T-helper 17 cell (primary cell): ENCODE measurements around the gene MTHFR. TPM values are rescaled to one million over a fixed set of nuclear protein-coding genes. Genes with fewer than 3 reads are reported as not detected.
A peak's percentile ranks its signal among the peaks of the same experiment; 100 is the strongest.

Experiments used
- ATAC-seq: fragments of 150-1000 bp; cut with Tn5 transposase; 2 replicates; pipeline ENCODE4 v1.10.0; 2021; ENCODE audit warnings: mild to moderate bottlenecking, moderate library complexity
- DNase-seq, 3 donors: peaks; one replicate each; pipeline versions ENCODE4 v3.0.0 to v3.0.0-alpha.2; 2020 to 2021
- H3K9me3 ChIP-seq: one replicate; pipeline ENCODE4 v1.7.0; 2013; ENCODE audit warnings: low read length, mild to moderate bottlenecking; ENCODE audit not compliant: control insufficient read depth, poor library complexity, severe bottlenecking
- H3K27ac Mint-ChIP-seq: one replicate; pipeline ENCODE4 v1.8.0; 2022; ENCODE audit warnings: mild to moderate bottlenecking, moderate library complexity, mixed read lengths
- H3K27me3 Mint-ChIP-seq: one replicate; pipeline ENCODE4 v1.8.0; 2022; ENCODE audit warnings: mixed read lengths
- H3K36me3 Mint-ChIP-seq: one replicate; pipeline ENCODE4 v1.8.0; 2022; ENCODE audit warnings: low read depth, mixed read lengths
- H3K4me1 Mint-ChIP-seq: one replicate; pipeline ENCODE4 v1.8.0; 2022; ENCODE audit warnings: mild to moderate bottlenecking, mixed read lengths
- H3K4me3 Mint-ChIP-seq: one replicate; pipeline ENCODE4 v1.8.0; 2022; ENCODE audit warnings: mild to moderate bottlenecking, moderate library complexity, mixed read lengths
- total RNA-seq, 4 donors: library from RNA in 2 of 4; stranded (reverse) in 2 of 4; gene quantifications; one replicate each; pipeline ENCODE4 v1.2.3 and lab custom pipeline; 2022 to 2026

MTHFR gene
- total RNA-seq, 2 donors from 2014 or later: 31.5 to 35.1 TPM

- H3K27me3 Mint-ChIP-seq: no peaks in the 10 kb centered on the region
- H3K4me3 Mint-ChIP-seq: no peak overlapping the region
- no peak overlapping the region for H3K27ac Mint-ChIP-seq
- no peaks in the 10 kb centered on the region for H3K9me3 ChIP-seq
- ATAC-seq: no peak
- peaks cover 2% of the 10 kb centered on the region for H3K4me1 Mint-ChIP-seq
- no peak for DNase-seq
- peaks cover 2% of the 10 kb centered on the region for H3K36me3 Mint-ChIP-seq
These were observed 28.0 kb downstream of the MTHFR start for GRCh38 chr1:11777658-11778322.

- Mint-ChIP-seq H3K27me3 (no peaks in the 10 kb centered on the region), H3K4me1 (peaks cover 2% of the 10 kb centered on the region), H3K4me3 (no peak overlapping the region), H3K27ac (no peak overlapping the region), H3K36me3 (no peaks in the 10 kb centered on the region)
- DNase-seq: no peak
- no peaks in the 10 kb centered on the region for H3K9me3 ChIP-seq
- ATAC-seq: no peak
These were observed 31.0 kb downstream of the MTHFR start for GRCh38 chr1:11774753-11775152.

- H3K27me3 Mint-ChIP-seq: no peaks in the 10 kb centered on the region
- H3K36me3 Mint-ChIP-seq: no peaks in the 10 kb centered on the region
- H3K4me1 Mint-ChIP-seq: peaks cover 2% of the 10 kb centered on the region
- ATAC-seq (no peak), DNase-seq (no peak)
- no peak overlapping the region for H3K4me3 Mint-ChIP-seq
- H3K9me3 ChIP-seq: no peaks in the 10 kb centered on the region
- no peak overlapping the region for H3K27ac Mint-ChIP-seq
These were observed 33.3 kb downstream of the MTHFR start for GRCh38 chr1:11772458-11772857.

- H3K9me3 ChIP-seq: no peaks in the 10 kb centered on the region
- Mint-ChIP-seq H3K4me3 (no peak overlapping the region), H3K27ac (no peak overlapping the region), H3K4me1 (peaks cover 2% of the 10 kb centered on the region), H3K36me3 (no peaks in the 10 kb centered on the region), H3K27me3 (no peaks in the 10 kb centered on the region)
- ATAC-seq (no peak), DNase-seq (no peak)
These were observed 34.2 kb downstream of the MTHFR start for GRCh38 chr1:11771481-11772043.

- no peak for ATAC-seq
- H3K36me3 Mint-ChIP-seq: no peaks in the 10 kb centered on the region
- H3K4me1 Mint-ChIP-seq: peaks cover 2% of the 10 kb centered on the region
- no peaks in the 10 kb centered on the region for H3K27me3 Mint-ChIP-seq
- H3K4me3 Mint-ChIP-seq: no peak overlapping the region
- DNase-seq: no peak
- H3K27ac Mint-ChIP-seq: no peak overlapping the region
- no peaks in the 10 kb centered on the region for H3K9me3 ChIP-seq
These were observed 35.8 kb downstream of the MTHFR start for GRCh38 chr1:11770011-11770410.

GRCh38 chr1:11769274-11769673 is 36.5 kb downstream of the MTHFR start:
- Mint-ChIP-seq H3K27me3 (no peaks in the 10 kb centered on the region), H3K36me3 (no peaks in the 10 kb centered on the region), H3K4me1 (peaks cover under 1% of the 10 kb centered on the region), H3K4me3 (no peak overlapping the region), H3K27ac (no peak overlapping the region)
- no peaks in the 10 kb centered on the region for H3K9me3 ChIP-seq
- DNase-seq (no peak), ATAC-seq (no peak)

GRCh38 chr1:11768821-11769220 is 36.9 kb downstream of the MTHFR start:
- DNase-seq: no peak
- H3K36me3 Mint-ChIP-seq: no peaks in the 10 kb centered on the region

GRCh38 chr1:11767922-11768704 is 37.7 kb downstream of the MTHFR start:
- H3K36me3 Mint-ChIP-seq: no peaks in the 10 kb centered on the region
- DNase-seq (no peak), ATAC-seq (no peak)
- H3K27me3 Mint-ChIP-seq: peaks cover 8% of the 10 kb centered on the region
- no peaks in the 10 kb centered on the region for H3K9me3 ChIP-seq
- no peaks in the 10 kb centered on the region for H3K4me1 Mint-ChIP-seq
- no peak overlapping the region for H3K4me3 Mint-ChIP-seq
- no peak overlapping the region for H3K27ac Mint-ChIP-seq

More at GRCh38 chr1:11768821-11769220, 36.9 kb downstream of the MTHFR start:
- H3K27ac Mint-ChIP-seq: no peak overlapping the region
- H3K4me1 Mint-ChIP-seq: no peaks in the 10 kb centered on the region
- no peak overlapping the region for H3K4me3 Mint-ChIP-seq
- H3K9me3 ChIP-seq: no peaks in the 10 kb centered on the region
- ATAC-seq: no peak
- peaks cover 1% of the 10 kb centered on the region for H3K27me3 Mint-ChIP-seq

- no peak overlapping the region for H3K27ac Mint-ChIP-seq
- ATAC-seq (no peak), DNase-seq (no peak)
- H3K9me3 ChIP-seq: no peaks in the 10 kb centered on the region
- H3K4me1 Mint-ChIP-seq: peaks cover 8% of the 10 kb centered on the region
- peaks cover 3% of the 10 kb centered on the region for H3K36me3 Mint-ChIP-seq
- H3K27me3 Mint-ChIP-seq: peaks cover 22% of the 10 kb centered on the region
- H3K4me3 Mint-ChIP-seq: no peak overlapping the region
These were observed 39.4 kb downstream of the MTHFR start for GRCh38 chr1:11766429-11766776.

- no peaks in the 10 kb centered on the region for H3K9me3 ChIP-seq
- no peak overlapping the region for H3K4me3 Mint-ChIP-seq
- H3K36me3 Mint-ChIP-seq: peaks cover 5% of the 10 kb centered on the region
- peaks cover 10% of the 10 kb centered on the region for H3K4me1 Mint-ChIP-seq
- no peak overlapping the region for H3K27ac Mint-ChIP-seq
- peaks cover 27% of the 10 kb centered on the region for H3K27me3 Mint-ChIP-seq
- ATAC-seq (no peak), DNase-seq (no peak)
These were observed 39.9 kb downstream of the MTHFR start for GRCh38 chr1:11765661-11766428.

- H3K4me3 Mint-ChIP-seq: no peak overlapping the region
- H3K4me1 Mint-ChIP-seq: peaks cover 10% of the 10 kb centered on the region
- peaks cover 5% of the 10 kb centered on the region for H3K36me3 Mint-ChIP-seq
- H3K27ac Mint-ChIP-seq: no peak overlapping the region
- ATAC-seq (no peak), DNase-seq (no peak)
- no peaks in the 10 kb centered on the region for H3K9me3 ChIP-seq
- H3K27me3 Mint-ChIP-seq: peaks cover 28% of the 10 kb centered on the region
These were observed 41.2 kb downstream of the MTHFR start for GRCh38 chr1:11764519-11764918.

GRCh38 chr1:11764115-11764514 is 41.6 kb downstream of the MTHFR start:
- peak overlapping the region; percentile 65 for H3K27ac Mint-ChIP-seq
- peaks cover 28% of the 10 kb centered on the region for H3K27me3 Mint-ChIP-seq
- H3K9me3 ChIP-seq: no peaks in the 10 kb centered on the region
- peaks cover 10% of the 10 kb centered on the region for H3K4me1 Mint-ChIP-seq
- no peak for ATAC-seq
- no peak overlapping the region for H3K4me3 Mint-ChIP-seq
- H3K36me3 Mint-ChIP-seq: peaks cover 5% of the 10 kb centered on the region
- no peak for DNase-seq

- Mint-ChIP-seq H3K4me3 (peak within 1 kb of the TSS; percentile 51), H3K4me1 (peaks cover 12% of the 10 kb centered on the region), H3K27me3 (peaks cover 28% of the 10 kb centered on the region), H3K27ac (no peak within 1 kb of the TSS), H3K36me3 (peaks cover 5% of the 10 kb centered on the region)
- peak in 1 of 3 donors; percentile 27 for DNase-seq
- no peaks in the 10 kb centered on the region for H3K9me3 ChIP-seq
- ATAC-seq: peak; percentile 57
These were observed 43.8 kb downstream of the MTHFR start, which contains the start of gene C1orf167 for GRCh38 chr1:11761988-11762406. C1orf167 (plus strand) TSS chr1:11762193; CDS start chr1:11764401, 2,208 bp downstream.
